Right ventricle myocardium inferior (tissue), 1 donor: ENCODE measurements around the gene SHISAL1. TPM values are rescaled to one million over a fixed set of nuclear protein-coding genes. Genes with fewer than 3 reads are reported as not detected.

ENCODE experiments used
- ATAC-seq: fragments of 200-7000 bp; cut with Tn5 transposase; one replicate; pipeline ENCODE4 v1.9.1; 2020; ENCODE audit warnings: mild to moderate bottlenecking, moderate library complexity
- DNase-seq: peaks from one replicate; pipeline ENCODE4 v3.0.0; 2021; ENCODE audit errors: missing footprints
- intact Hi-C: fragments of 100-400 bp; cut with DNase I; formaldehyde crosslinking; loops from one replicate; pipeline ENCODE4 v1.11.0; 2022
- total RNA-seq: library from RNA; stranded (reverse); fragmentation: NEBNext Ultra II Directional; extraction: Animal tissue kit (Norgen Biotek cat#: 25700); gene quantifications from one replicate; pipeline ENCODE4 v1.2.1, GENCODE V29; 2021
- donor health status: DM: no; HTN: yes; CAD: no; lungs with severe emphysema.

Gene SHISAL1
- total RNA-seq, 1 donor from 2014 or later: 1.5 TPM

GRCh38 chr22:44195189-44195871, 117.4 kb downstream of the SHISAL1 start:
- no peak for ATAC-seq
- intact Hi-C loops: no loop called here
- DNase-seq: peak; percentile 32

- no peak for DNase-seq
- intact Hi-C loops: no loop called here
- ATAC-seq: no peak
These were observed 118.2 kb downstream of the SHISAL1 start for GRCh38 chr22:44194569-44194968.

Other genes with a start within 250 kb of the SHISAL1 start
- 3.1 TPM for gene PARVG, start 132.0 kb downstream of the SHISAL1 start, total RNA-seq
- 26.2 TPM for gene RTL6, start 185.3 kb upstream of the SHISAL1 start, total RNA-seq